Left lobe of liver (tissue), 2 donors: ENCODE data around the gene THAP8. TPM values are rescaled to one million over a fixed set of nuclear protein-coding genes. Genes with fewer than 3 reads are reported as not detected.
A peak's percentile ranks its signal among the peaks of the same experiment; 100 is the strongest.

ENCODE experiments used
- ATAC-seq: fragments of 200-7000 bp; cut with Tn5 transposase; one replicate; pipeline ENCODE4 v1.9.1; 2020; ENCODE audit warnings: mild to moderate bottlenecking, moderate library complexity
- DNase-seq: peaks from one replicate; pipeline ENCODE4 v3.0.0-alpha.2; 2020; ENCODE audit warnings: low spot score
- total RNA-seq: library from RNA; stranded (reverse); gene quantifications from one replicate; pipeline ENCODE4 v1.2.1, GENCODE V29; 2021
- donor health status: DM: no; HTN: no; CAD: no; lungs with moderate emphysema.
- donor health status: DM: no; HTN: yes; CAD: no.

The THAP8 gene
- total RNA-seq, 1 donor from 2014 or later = 2.2 TPM

DNA sequence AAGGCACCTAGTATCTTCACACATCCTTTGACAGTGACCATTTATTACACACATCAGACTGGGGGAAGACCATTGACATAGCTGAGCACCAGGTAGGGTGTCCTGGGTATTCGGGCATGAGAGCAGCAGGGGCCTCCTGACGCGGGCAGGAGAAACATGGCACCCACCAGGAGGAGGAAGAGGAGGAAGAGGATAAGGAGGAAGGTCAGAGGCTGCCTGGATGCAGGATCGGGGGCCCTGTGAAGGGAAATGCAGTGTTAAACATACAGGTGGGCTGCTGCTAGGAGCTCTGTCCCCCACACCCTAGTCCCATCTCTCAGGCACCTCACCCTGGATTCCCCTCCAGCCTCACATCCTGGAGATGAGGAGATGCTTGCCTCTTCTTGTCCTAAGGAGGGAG lies 50.8 kb downstream of the THAP8 start:
- DNase-seq = no peak
- no peak for ATAC-seq

DNA sequence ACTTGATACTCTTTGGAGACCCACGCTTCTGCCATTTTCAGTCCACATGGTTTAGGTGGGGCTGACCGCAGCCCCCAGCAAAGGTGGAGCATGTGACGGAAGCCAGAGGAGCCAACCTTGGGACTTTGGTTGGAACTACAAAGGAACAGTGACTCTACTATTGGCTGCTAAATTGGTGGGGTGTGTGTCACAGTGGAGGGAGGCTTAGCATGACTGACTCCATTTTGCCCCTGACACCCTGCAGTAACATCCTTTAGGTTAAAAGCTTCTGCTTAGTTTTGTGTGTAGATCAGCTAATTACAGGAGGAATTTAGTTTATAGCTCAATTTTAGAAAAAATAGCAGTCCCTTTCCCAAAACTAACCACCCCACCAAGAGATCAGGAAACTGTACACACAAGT lies 52.5 kb downstream of the THAP8 start:
- DNase-seq (no peak), ATAC-seq (no peak)

DNA sequence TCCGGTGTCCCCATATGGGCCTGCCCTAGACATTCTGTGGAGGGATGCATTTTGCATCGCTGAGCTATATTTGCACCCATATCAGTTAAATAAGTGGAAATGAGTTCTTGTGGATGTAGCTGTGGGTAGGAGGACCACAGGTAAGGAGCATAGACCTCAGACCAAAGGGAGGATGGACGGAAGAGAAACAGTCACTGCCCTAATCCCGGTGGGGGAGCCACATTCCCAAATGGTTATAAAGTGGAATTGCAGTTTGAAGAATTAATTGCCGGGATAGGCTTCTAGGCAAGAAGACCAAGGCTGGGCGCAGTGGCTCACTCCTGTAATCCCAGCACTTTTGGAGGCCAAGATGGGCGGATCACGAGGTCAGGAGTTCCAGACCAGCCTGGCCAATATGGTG lies 57.3 kb downstream of the THAP8 start:
- DNase-seq (no peak), ATAC-seq (no peak)

DNA sequence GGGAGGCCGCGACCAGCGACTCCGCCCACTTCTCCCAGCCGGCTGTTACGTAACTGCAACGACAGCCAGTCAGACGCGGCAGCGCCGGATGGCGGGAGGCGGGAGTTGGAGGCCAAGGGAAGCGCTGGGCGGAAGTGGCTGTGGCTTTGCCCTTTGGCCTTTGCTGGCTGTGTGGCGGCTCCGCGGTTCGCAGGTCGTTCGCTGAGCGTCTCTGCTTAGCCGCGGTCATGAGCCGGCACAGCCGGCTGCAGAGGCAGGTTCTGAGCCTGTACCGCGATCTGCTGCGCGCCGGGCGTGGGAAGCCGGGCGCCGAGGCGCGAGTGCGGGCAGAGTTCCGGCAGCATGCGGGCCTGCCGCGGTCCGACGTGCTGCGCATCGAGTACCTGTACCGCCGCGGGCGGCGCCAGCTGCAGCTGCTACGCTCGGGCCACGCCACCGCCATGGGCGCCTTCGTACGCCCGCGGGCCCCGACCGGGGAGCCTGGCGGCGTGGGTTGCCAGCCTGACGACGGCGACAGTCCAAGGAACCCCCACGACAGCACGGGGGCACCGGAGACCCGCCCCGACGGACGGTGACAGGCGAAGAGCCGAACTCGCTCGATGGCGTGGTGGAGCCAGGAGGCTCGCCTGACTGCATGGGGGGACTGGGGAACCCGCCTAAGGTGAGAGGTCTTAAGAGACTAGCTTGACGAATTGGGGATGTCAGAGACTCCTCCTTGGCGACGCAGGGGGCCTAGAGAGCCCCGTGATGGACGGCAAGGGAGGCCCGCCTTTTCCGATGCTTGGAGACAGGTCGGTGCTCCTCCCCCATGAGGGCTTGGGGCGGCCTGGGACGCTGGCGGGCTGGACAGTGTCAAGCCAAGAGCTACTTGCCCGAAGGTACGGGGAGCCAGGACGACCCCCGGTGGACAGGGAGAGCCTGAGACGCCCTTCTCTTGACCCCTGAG lies 58.8 kb downstream of the THAP8 start, which contains the start of gene SDHAF1:
Gene SDHAF1, plus strand, starts transcription at position 141 of the 946 bp plus-strand sequence. Its CDS starts 87 bp downstream, at position 228.
- DNase-seq (peak; percentile 98), ATAC-seq (peak; percentile 88)

- ATAC-seq (no peak), DNase-seq (no peak)
Measured at GRCh38 chr19:35993923-35994598, 60.0 kb downstream of the THAP8 start.

- DNase-seq (no peak), ATAC-seq (no peak)
Measured at GRCh38 chr19:35992907-35993765, 60.9 kb downstream of the THAP8 start.

DNA sequence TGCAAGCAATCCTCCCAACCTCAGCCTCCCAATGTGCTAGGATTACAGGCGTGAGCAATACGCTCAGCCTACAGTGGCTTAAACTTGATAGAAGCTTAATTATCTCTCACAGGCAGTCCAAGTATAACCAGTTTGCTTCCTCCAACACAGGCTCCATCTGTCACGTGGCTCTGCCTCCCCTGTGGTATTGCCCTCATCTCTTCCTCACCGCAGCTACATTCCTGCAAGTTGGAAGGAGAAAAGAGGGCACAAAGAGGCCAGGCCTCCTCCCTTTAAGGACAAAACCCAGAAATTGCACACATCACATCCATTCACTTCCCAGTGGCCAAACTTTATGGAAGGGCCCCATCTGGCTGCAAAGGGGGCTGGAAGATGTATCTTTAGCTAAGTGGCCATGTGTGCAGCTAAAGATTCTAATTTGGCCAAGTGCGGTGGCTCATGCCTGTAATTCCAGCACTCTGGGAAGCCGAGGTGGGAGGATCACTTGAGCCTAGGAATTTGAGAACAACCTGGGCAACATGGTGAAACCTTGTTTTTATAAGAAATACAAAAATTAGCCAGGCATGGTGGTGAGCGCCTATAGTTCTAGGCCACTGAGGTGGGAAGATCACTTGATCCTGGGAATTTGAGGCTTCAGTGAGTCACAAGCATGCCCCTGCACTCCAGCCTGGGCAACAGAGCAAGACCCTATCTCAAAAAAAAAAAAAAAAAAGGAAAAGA lies 62.2 kb downstream of the THAP8 start:
- no peak for DNase-seq
- ATAC-seq = no peak

DNA sequence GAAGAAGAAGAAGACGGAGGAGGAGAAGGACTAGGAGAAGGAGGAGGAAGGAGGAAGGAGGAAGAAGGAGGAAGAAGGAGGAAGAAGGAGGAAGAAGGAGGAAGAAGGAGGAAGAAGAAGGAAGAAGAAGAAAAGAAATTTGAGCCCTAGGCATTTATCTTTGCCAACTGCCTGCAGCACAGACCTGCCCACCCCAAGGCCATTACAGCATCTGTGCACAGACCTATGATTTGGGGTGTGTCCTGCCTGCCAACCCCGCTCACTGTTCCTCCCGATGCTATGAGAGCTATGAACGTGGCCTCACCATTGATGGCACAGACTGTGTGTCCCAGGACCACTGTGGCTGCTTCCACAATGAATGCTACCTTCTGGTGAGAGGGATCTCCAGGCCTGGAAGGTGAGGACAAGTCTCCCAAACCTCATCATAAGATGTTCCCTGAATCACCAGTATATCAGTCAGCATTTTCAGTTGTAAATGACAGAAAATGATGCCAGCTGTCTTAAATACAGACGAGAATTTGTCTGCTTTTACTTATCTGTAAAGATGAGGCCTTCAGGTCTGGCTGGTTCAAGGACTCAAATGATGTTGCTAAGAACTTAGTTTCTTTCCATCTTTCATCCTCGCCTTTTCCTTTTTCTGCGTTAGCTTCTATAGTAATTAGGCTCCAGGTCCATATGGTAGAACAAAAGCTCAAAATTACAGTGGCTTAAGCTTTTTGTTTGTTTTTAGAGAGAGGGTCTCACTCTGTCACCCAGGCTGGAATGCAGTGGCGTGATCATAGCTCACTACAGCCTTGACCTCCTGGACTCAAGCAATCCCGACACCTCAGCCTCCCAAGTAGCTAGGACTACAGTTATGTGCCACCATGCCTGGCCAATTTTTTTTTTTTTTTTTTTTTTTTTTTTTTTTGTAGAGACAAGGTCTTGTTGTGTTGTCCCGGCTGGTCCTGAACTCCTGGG lies 63.0 kb downstream of the THAP8 start:
- ATAC-seq (no peak), DNase-seq (no peak)

DNA sequence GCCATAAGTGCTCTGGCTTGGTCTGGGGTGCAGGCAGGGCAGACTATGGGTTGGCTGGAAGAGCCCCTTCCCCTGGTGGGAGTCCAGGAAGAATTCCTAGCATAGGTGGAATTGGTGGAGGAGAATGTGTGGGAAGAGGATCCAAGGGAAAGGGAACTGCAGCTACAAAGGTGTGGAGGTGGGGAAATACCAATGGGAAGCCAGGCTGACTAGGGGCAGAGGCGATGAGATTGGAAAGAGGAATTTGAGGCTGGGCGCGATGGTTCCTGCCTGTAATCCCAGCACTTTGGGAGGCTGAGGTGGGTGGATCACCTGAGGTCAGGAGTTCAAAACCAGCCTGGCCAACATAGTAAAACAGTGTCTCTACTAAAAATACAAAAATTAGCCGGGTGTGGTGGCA lies 63.9 kb downstream of the THAP8 start:
- DNase-seq = no peak
- no peak for ATAC-seq

DNA sequence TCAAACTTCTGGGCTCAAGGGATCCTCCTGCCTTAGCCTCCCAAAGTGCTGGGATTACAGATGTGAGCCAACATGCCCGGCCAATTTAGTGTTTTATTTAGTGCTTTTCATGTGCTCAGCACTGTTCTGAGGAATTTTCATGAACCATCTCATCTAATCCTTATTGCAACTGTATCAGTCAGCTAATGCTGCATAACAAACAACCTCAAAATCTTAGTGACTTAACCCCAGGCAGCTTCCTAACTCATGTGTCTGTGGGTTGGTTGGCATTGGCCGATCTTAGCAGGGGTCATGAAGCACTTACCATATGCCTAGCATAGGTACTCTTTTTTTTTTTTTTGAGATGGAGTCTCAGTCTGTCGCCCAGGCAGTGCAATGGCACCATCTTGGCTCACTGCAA lies 65.3 kb downstream of the THAP8 start:
- ATAC-seq (no peak), DNase-seq (no peak)

DNA sequence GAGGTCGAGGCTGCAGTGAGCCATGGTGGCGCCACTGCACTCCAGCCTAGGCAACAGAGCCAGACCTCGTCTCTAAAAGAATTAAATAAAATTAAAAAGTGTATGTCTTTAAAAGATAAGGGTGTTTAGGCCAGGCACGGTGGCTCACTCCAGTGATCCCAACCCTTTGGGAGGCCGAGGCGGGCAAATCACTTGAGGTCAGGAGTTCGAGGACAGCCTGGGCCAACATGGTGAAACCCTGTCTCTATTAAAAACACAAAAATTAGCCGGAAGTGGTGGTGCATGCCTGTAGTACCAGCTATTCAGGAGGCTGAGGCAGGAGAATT lies 66.6 kb downstream of the THAP8 start:
- ATAC-seq (no peak), DNase-seq (no peak)

DNA sequence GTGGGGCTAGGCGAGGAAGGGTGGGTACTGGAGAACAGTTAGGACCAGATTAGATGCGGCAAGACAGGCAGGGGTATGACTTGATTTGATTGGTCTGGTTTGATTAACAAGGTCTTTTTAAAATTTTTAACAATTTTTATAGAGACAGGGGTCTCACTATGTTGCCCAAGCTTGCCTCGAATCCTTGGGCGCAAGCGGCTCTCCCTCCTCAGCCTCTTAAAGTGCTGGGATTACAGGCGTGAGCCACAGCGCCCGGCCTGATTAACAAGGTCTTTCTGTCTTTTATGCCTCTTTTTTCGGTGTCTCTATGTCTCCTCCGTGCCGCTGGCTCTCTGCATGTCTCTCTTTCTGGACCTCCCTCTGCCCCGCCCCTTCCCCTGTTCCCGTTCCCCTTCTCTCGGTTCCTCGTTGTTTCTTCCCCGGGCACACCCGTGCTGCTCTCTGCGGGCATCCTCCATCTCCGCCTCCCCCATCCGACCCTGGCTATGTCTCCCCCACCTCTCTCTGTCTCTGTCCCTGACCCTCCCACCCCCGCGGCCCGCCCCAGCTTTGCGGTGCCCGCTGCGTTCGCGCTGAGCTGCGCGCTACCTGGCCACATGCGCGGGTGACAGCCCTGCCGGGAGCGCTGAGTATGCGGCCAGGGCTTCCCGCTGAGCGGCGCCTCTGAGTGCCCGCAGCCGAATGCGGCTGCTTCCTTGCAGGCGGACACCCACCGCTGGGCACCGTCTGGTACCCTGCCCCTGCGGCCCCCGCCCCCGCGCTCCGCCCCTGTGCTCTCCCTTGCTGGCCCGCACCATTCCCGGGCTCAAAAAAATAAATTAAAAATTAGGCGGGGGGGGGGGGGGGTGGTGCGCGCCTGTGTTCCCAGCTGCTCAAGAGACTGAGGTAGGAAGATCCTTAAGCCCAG lies 67.2 kb downstream of the THAP8 start:
- peak; percentile 48 for ATAC-seq
- no peak for DNase-seq

DNA sequence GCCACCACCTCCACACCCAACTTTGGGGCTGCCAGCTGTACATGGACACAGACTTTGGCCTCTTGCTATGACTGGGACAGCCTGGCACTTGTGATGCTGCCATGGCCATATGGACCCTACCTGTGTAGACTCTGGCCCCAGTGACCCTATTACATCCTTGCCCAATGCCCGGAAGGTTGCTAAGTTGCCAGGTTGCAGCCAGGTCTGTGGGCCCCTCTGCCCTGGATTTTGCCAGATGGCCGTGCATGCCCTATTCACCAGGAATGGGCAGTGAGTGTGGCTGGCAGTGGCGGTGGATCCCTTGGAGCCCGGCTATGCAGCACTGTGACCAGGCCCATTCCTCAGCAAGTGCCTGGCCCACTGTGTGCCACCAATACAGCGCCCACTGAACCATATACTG lies 68.0 kb downstream of the THAP8 start:
- no peak for ATAC-seq
- DNase-seq = no peak

Other genes with a start within 250 kb of the THAP8 start
- 196 TPM for gene PRODH2, start 241.4 kb downstream of the THAP8 start, total RNA-seq
- gene NPHS1, start 201.8 kb downstream of the THAP8 start, total RNA-seq = not detected
- gene KIRREL2, start 197.4 kb downstream of the THAP8 start, total RNA-seq = 0.20 TPM
- gene APLP1, start 185.7 kb downstream of the THAP8 start, total RNA-seq = 0.40 TPM
- 2.3 TPM for gene NFKBID, start 153.7 kb downstream of the THAP8 start, total RNA-seq
- 1.8 TPM for gene HCST, start 151.8 kb downstream of the THAP8 start, total RNA-seq
- 20.2 TPM for gene TYROBP, start 146.0 kb downstream of the THAP8 start, total RNA-seq
- gene LRFN3, start 117.9 kb downstream of the THAP8 start, total RNA-seq = 8.4 TPM
- 13.9 TPM for gene SDHAF1, start 59.1 kb downstream of the THAP8 start, total RNA-seq
- 6.5 TPM for gene SYNE4, start 45.5 kb downstream of the THAP8 start, total RNA-seq
- 10.3 TPM for gene ALKBH6, start 40.1 kb downstream of the THAP8 start, total RNA-seq
- gene CLIP3, start 21.4 kb downstream of the THAP8 start, total RNA-seq = 1.3 TPM
- 0.48 TPM for gene WDR62, start 612 bp upstream of the THAP8 start, total RNA-seq
- not detected for gene OVOL3, start 56.9 kb upstream of the THAP8 start, total RNA-seq
- gene POLR2I, start 60.6 kb upstream of the THAP8 start, total RNA-seq = 43.9 TPM
- gene TBCB, start 61.2 kb upstream of the THAP8 start, total RNA-seq = 33.5 TPM
- gene CAPNS1, start 85.8 kb upstream of the THAP8 start, total RNA-seq = 168 TPM
- gene COX7A1, start 98.2 kb upstream of the THAP8 start, total RNA-seq = 3.9 TPM
- 2.6 TPM for gene ZNF565, start 160.4 kb upstream of the THAP8 start, total RNA-seq
- 17.2 TPM for gene ZNF146, start 160.8 kb upstream of the THAP8 start, total RNA-seq